ENCODE data around the gene SELENON. TPM values are rescaled to one million over a fixed set of nuclear protein-coding genes. Genes with fewer than 3 reads are reported as not detected.

Gene SELENON
- total RNA-seq, 1 experiment from 2014 or later = 90.9 TPM

- H3K4me1 ChIP-seq (ENCODE audit: insufficient read depth, low read length) = no peaks in the 10 kb centered on the region
- no peak overlapping the region for H4K8ac ChIP-seq (replicated peaks; ENCODE audit: insufficient read length, low read depth, low read length)
- H2AFZ ChIP-seq (ENCODE audit: low read length) = no peak overlapping the region
- no peak overlapping the region for H3K4me3 Mint-ChIP-seq
- no peaks in the 10 kb centered on the region for H3K79me2 ChIP-seq (ENCODE audit: insufficient read depth, low read length)
- no peaks in the 10 kb centered on the region for H3K9me3 Mint-ChIP-seq
- H3K9me3 ChIP-seq (ENCODE audit: control insufficient read depth, low read depth, low read length) = no peaks in the 10 kb centered on the region
- no peak overlapping the region for H3K27ac Mint-ChIP-seq
- no peak for TF ChIP-seq CTCF (conservative IDR thresholded peaks at IDR 0.05)
- no peak overlapping the region for H3K9ac ChIP-seq (ENCODE audit: extremely low read depth, insufficient read length, low read length)
- peaks cover 12 to 59% (median 43%) of the 10 kb centered on the region in 3 experiments; a peak in 6 of 7 replicates for H3K36me3 Mint-ChIP-seq (ENCODE audit: insufficient read depth in 1 of 3, low read depth in 3 of 3)
- no peaks in the 10 kb centered on the region for H3K79me1 ChIP-seq (ENCODE audit: insufficient read depth, low read depth, low read length, poor library complexity, severe bottlenecking)
- H2BK5ac ChIP-seq (ENCODE audit: insufficient read length, low read length) = no peak overlapping the region
- H2BK12ac ChIP-seq (ENCODE audit: insufficient read length, low read depth, low read length) = no peak overlapping the region
- no peak overlapping the region for H3K27ac ChIP-seq (ENCODE audit: insufficient read length, low read depth, low read length)
- no peak overlapping the region for H2AK5ac ChIP-seq (ENCODE audit: insufficient read length, low read length)
- H2BK20ac ChIP-seq (ENCODE audit: low read depth, low read length, poor library complexity, severe bottlenecking) = no peak overlapping the region
- no peak overlapping the region for H4K91ac ChIP-seq (ENCODE audit: insufficient read length, low read depth, low read length)
- peaks cover 2 to 6% of the 10 kb centered on the region in 2 experiments; a peak in 3 of 4 replicates for H3K4me1 Mint-ChIP-seq
- H3K14ac ChIP-seq (ENCODE audit: insufficient read depth, low read length) = no peak overlapping the region; the same call in 1 of the 2 replicates
- H3K4me2 ChIP-seq (ENCODE audit: insufficient read depth, insufficient read length, low read length) = no peak overlapping the region
- WGBS (ENCODE audit: extremely low coverage, insufficient read length, low lambda C conversion rate) = no CpG with 5 or more reads among the region's 13 CpGs
- H3K4ac ChIP-seq (ENCODE audit: low read depth, low read length) = no peak overlapping the region
- H3K23me2 ChIP-seq (ENCODE audit: insufficient read length, low read depth, low read length, poor library complexity, severe bottlenecking) = no peaks in the 10 kb centered on the region
- H2BK15ac ChIP-seq (ENCODE audit: low read depth, low read length) = no peak overlapping the region
- H3K27me3 ChIP-seq (ENCODE audit: insufficient read depth, low read length) = no peaks in the 10 kb centered on the region
- H4K5ac ChIP-seq (ENCODE audit: insufficient read length, low read depth, low read length) = no peak overlapping the region
- H3K23ac ChIP-seq (ENCODE audit: insufficient read length, low read depth, low read length) = no peak overlapping the region
- no peak overlapping the region for H3K56ac ChIP-seq (ENCODE audit: insufficient read length, low read depth, low read length)
- H4K20me1 ChIP-seq (ENCODE audit: control insufficient read depth, insufficient read depth, insufficient read length) = no peaks in the 10 kb centered on the region
- no peak for DNase-seq
- H3K18ac ChIP-seq (ENCODE audit: insufficient read length, low read depth, low read length) = no peak overlapping the region
- H3T11ph ChIP-seq (ENCODE audit: low read length) = no peak overlapping the region
- H3K27me3 Mint-ChIP-seq (ENCODE audit: low read depth) = peaks cover 2% of the 10 kb centered on the region; the same call in 1 of the 2 replicates
- H2BK120ac ChIP-seq (ENCODE audit: low read depth, low read length, poor library complexity, severe bottlenecking) = no peak overlapping the region
Observed at GRCh38 chr1:25811384-25812082, 11.5 kb downstream of the SELENON start.

Data from H9 (cell line).